Measurements from ENCODE around the gene OR6B2. TPM values are rescaled to one million over a fixed set of nuclear protein-coding genes. Genes with fewer than 3 reads are reported as not detected.

Gene OR6B2
- not detected in 2 replicates for total RNA-seq

DNA sequence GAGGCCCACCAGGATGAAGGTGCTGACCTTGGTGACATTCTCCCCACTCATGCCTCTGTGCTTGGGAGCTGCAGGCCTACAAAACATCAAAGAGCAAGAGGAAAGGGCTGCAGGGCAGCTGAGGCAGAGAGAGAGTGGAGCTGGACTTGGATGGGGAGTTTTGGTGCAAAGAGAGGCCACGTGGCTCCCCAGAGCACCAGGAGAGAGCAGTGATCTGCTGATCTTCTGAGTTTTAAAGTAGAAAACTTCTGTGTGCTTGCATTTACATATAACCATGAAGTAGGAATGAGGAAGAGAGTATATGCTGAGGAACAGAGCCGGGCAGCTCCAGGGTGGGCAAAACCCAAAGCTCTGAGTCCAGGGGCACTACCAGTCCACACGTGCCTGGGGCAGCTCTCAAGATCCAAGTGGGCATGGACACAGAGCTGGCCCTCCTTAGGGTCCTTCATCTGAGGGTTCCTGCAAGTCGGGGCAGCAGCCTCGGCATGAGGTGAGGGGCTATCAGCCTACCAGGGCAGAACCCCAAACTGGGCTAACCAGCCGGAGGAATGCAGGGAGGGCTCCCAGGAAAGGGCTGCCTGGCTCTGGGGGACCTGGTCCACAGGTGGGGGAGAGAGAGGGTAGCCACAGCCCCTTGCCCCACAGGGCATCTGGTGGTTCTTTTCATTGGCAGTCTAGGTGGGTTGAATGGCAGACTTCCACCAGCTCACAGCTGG is at the start of gene OR6B2:
TSS of gene OR6B2 (minus strand) at position 51 of the 716 bp plus-strand sequence. CDS start at position 51, 0 bp downstream.
- DNase-seq (ENCODE audit: low spot score), result no peak
- intact Hi-C loops (cut with micrococcal nuclease), result no loop called here
- Mint-ChIP-seq H3K4me1 (ENCODE audit: low read depth) (no peaks in the 10 kb centered on the region), H3K27me3 (ENCODE audit: low read depth) (peaks cover 23% of the 10 kb centered on the region), H3K27ac (no peak within 1 kb of the TSS), H3K9me3 (no peaks in the 10 kb centered on the region), H3K36me3 (ENCODE audit: low read depth) (no peaks in the 10 kb centered on the region), H3K4me3 (ENCODE audit: low read depth) (no peak within 1 kb of the TSS)

GRCh38 chr2:240078631-240079030 is 48.4 kb upstream of the OR6B2 start:
- peaks cover 11% of the 10 kb centered on the region for H3K27me3 Mint-ChIP-seq (ENCODE audit: low read depth)
- no peaks in the 10 kb centered on the region for H3K36me3 Mint-ChIP-seq (ENCODE audit: low read depth)
- H3K27ac Mint-ChIP-seq, result no peak overlapping the region
- H3K9me3 Mint-ChIP-seq, result peaks cover 36% of the 10 kb centered on the region
- DNase-seq (ENCODE audit: low spot score), result no peak
- H3K4me1 Mint-ChIP-seq (ENCODE audit: low read depth), result no peaks in the 10 kb centered on the region
- H3K4me3 Mint-ChIP-seq (ENCODE audit: low read depth), result no peak overlapping the region
- intact Hi-C loops (cut with micrococcal nuclease), result no loop called here

GRCh38 chr2:240077442-240077841 is 47.2 kb upstream of the OR6B2 start:
- Mint-ChIP-seq H3K36me3 (ENCODE audit: low read depth) (no peaks in the 10 kb centered on the region), H3K9me3 (peaks cover 36% of the 10 kb centered on the region), H3K4me3 (ENCODE audit: low read depth) (no peak overlapping the region), H3K27me3 (ENCODE audit: low read depth) (peaks cover 3% of the 10 kb centered on the region), H3K4me1 (ENCODE audit: low read depth) (no peaks in the 10 kb centered on the region), H3K27ac (no peak overlapping the region)
- intact Hi-C loops (cut with micrococcal nuclease), result no loop called here
- no peak for DNase-seq (ENCODE audit: low spot score)

DNA sequence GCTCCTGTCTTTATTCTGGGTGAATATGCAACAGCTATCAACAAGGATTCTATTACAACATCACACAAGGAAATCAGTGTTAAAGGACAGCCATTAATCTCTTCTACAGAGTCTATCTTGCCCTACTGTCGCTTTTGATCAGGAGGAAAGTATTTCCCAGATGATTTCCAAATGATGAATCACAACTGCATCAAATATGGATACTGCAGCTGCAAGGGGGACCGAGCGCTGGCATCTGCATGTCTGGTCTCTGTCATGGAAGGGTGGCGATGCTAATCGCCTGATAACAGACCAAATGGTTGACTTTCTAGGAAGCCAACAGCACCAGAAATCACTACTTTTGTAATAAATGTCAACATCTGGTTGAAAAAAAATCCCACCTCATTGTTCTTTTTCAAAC is 44.3 kb upstream of the OR6B2 start:
- Mint-ChIP-seq H3K9me3 (peaks cover 36% of the 10 kb centered on the region), H3K36me3 (ENCODE audit: low read depth) (no peaks in the 10 kb centered on the region)

DNA sequence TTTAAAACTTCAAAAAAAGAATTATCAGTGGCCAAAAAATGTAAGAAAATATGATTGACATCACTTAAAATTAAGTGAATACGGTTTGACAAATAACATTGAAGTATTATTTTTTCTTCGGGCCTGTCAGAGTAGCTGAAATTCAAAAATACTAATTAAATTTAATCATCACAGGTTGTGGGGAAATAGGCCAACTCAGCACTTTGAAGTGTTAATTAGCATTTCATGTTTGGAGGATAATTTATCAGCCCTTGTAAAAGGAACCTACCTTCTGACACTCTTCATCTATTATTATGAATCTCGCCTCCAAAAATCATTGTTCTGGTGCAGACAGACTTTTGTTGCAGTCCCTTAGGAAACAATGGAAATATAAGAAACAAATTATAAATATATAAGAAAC is 40.7 kb upstream of the OR6B2 start:
- no peaks in the 10 kb centered on the region for H3K36me3 Mint-ChIP-seq (ENCODE audit: low read depth)
- peaks cover 20% of the 10 kb centered on the region for H3K27me3 Mint-ChIP-seq (ENCODE audit: low read depth)
- peaks cover 3% of the 10 kb centered on the region for H3K9me3 Mint-ChIP-seq
- H3K27ac Mint-ChIP-seq, result no peak overlapping the region
- no peak for DNase-seq (ENCODE audit: low spot score)
- intact Hi-C loops (cut with micrococcal nuclease), result no loop called here
- H3K4me3 Mint-ChIP-seq (ENCODE audit: low read depth), result no peak overlapping the region
- no peaks in the 10 kb centered on the region for H3K4me1 Mint-ChIP-seq (ENCODE audit: low read depth)

More for the DNA sequence above, 44.3 kb upstream of the OR6B2 start:
- Mint-ChIP-seq H3K4me3 (ENCODE audit: low read depth) (no peak overlapping the region), H3K27ac (no peak overlapping the region), H3K4me1 (ENCODE audit: low read depth) (no peaks in the 10 kb centered on the region), H3K27me3 (ENCODE audit: low read depth) (peaks cover 8% of the 10 kb centered on the region)
- DNase-seq (ENCODE audit: low spot score), result no peak
- intact Hi-C loops (cut with micrococcal nuclease), result no loop called here

- no peak for DNase-seq (ENCODE audit: low spot score)
- H3K27ac Mint-ChIP-seq, result no peak overlapping the region
- H3K36me3 Mint-ChIP-seq (ENCODE audit: low read depth), result no peaks in the 10 kb centered on the region
- intact Hi-C loops (cut with micrococcal nuclease), result no loop called here
- no peaks in the 10 kb centered on the region for H3K4me1 Mint-ChIP-seq (ENCODE audit: low read depth)
- peaks cover 23% of the 10 kb centered on the region for H3K27me3 Mint-ChIP-seq (ENCODE audit: low read depth)
- H3K4me3 Mint-ChIP-seq (ENCODE audit: low read depth), result no peak overlapping the region
- no peaks in the 10 kb centered on the region for H3K9me3 Mint-ChIP-seq
Observed at GRCh38 chr2:240069829-240070228, 39.6 kb upstream of the OR6B2 start.

DNA sequence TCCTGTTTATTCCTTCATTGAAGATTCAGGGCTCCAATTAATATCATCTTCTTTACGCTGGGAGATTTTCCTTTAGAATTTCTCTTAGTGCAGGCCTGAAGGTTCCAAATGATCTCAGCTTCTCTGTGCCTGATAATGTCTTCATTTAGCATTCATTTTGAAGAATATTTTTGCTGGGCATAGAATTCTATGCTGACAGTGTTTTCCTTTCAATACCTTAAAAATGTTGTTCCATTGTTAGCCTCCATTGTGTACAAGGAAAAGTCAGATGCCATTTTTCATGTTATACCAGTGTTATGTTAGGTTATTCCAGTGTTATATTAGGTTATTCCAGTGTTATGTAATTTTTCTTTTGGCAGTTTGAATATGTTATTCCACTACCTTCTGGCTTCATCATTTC is 38.0 kb upstream of the OR6B2 start:
- intact Hi-C loops (cut with micrococcal nuclease), result no loop called here
- Mint-ChIP-seq H3K27me3 (ENCODE audit: low read depth) (peaks cover 30% of the 10 kb centered on the region), H3K27ac (no peak overlapping the region)

GRCh38 chr2:240066489-240066888 is 36.3 kb upstream of the OR6B2 start:
- Mint-ChIP-seq H3K9me3 (no peaks in the 10 kb centered on the region), H3K27me3 (ENCODE audit: low read depth) (peaks cover 43% of the 10 kb centered on the region), H3K4me1 (ENCODE audit: low read depth) (no peaks in the 10 kb centered on the region), H3K4me3 (ENCODE audit: low read depth) (no peak overlapping the region), H3K27ac (no peak overlapping the region), H3K36me3 (ENCODE audit: low read depth) (no peaks in the 10 kb centered on the region)
- intact Hi-C loops (cut with micrococcal nuclease), result no loop called here
- DNase-seq (ENCODE audit: low spot score), result no peak

More for the DNA sequence above, 38.0 kb upstream of the OR6B2 start:
- no peak for DNase-seq (ENCODE audit: low spot score)
- Mint-ChIP-seq H3K4me1 (ENCODE audit: low read depth) (no peaks in the 10 kb centered on the region), H3K4me3 (ENCODE audit: low read depth) (no peak overlapping the region), H3K36me3 (ENCODE audit: low read depth) (no peaks in the 10 kb centered on the region), H3K9me3 (no peaks in the 10 kb centered on the region)

DNA sequence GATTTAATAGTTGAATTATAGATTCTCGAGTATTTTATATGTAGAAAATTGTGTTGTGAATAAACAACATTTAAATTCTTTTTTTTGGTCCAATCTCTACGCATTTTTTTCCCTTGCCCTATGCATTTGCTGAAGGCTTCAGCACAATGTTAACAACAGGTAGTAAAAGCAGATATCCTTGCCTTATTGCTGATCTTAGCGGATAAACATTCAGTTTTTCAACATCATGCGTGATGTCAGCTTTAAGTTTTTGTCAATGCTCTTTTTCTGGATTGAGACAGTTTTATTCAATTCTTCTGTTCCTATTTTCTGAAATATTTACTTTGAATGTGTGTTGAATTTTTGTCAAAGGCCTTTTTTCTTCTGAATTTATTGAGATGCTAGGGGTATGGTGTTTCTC is 34.7 kb upstream of the OR6B2 start:
- Mint-ChIP-seq H3K4me3 (ENCODE audit: low read depth) (no peak overlapping the region), H3K4me1 (ENCODE audit: low read depth) (peaks cover 3% of the 10 kb centered on the region), H3K27me3 (ENCODE audit: low read depth) (peaks cover 40% of the 10 kb centered on the region), H3K27ac (no peak overlapping the region), H3K36me3 (ENCODE audit: low read depth) (no peaks in the 10 kb centered on the region), H3K9me3 (no peaks in the 10 kb centered on the region)
- intact Hi-C loops (cut with micrococcal nuclease), result no loop called here
- no peak for DNase-seq (ENCODE audit: low spot score)

DNA sequence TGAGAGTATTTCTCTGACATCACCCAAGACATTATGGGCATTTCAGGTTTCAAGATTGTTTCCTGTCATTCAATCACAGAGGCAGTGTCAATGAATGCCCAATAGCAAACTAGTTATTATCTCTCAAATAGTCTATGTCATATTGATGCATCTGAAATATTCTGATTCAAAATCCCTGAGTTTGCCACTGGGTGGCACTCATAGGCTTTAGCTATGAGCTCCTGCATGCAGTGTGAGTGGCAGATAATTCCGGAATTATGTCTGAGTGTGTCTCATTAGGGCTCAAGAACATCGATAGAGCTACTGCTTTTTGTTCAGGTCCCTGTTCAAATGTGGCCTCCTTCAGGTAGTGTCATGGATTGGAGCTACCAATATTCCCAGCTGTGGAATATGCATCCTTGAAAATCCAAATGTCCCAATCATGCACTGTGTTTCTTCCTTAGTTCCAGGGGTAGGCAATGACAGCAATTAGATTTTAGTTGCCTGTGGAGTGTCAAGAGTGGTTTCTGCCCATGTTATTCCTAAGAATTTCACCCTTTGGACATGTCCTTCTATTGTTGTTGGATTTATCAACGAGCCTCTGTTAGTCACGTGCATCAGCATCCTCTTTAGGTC is 30.9 kb upstream of the OR6B2 start:
- H3K27ac Mint-ChIP-seq, result no peak overlapping the region
- DNase-seq (ENCODE audit: low spot score), result no peak
- H3K4me3 Mint-ChIP-seq (ENCODE audit: low read depth), result no peak overlapping the region
- no peaks in the 10 kb centered on the region for H3K36me3 Mint-ChIP-seq (ENCODE audit: low read depth)
- intact Hi-C loops (cut with micrococcal nuclease), result loop anchor here (1.0 kb wide), 1 partner anchor 83 kb away; no protein-coding TSS in a partner anchor
- H3K4me1 Mint-ChIP-seq (ENCODE audit: low read depth), result peaks cover 3% of the 10 kb centered on the region
- no peaks in the 10 kb centered on the region for H3K9me3 Mint-ChIP-seq
- peaks cover 24% of the 10 kb centered on the region for H3K27me3 Mint-ChIP-seq (ENCODE audit: low read depth)

- peaks cover 13% of the 10 kb centered on the region for H3K27me3 Mint-ChIP-seq (ENCODE audit: low read depth)
- H3K9me3 Mint-ChIP-seq, result no peaks in the 10 kb centered on the region
- DNase-seq (ENCODE audit: low spot score), result no peak
- H3K4me3 Mint-ChIP-seq (ENCODE audit: low read depth), result no peak overlapping the region
- H3K27ac Mint-ChIP-seq, result no peak overlapping the region
- intact Hi-C loops (cut with micrococcal nuclease), result no loop called here
- no peaks in the 10 kb centered on the region for H3K36me3 Mint-ChIP-seq (ENCODE audit: low read depth)
- H3K4me1 Mint-ChIP-seq (ENCODE audit: low read depth), result peaks cover 3% of the 10 kb centered on the region
Observed at GRCh38 chr2:240056678-240057077, 26.4 kb upstream of the OR6B2 start.

DNA sequence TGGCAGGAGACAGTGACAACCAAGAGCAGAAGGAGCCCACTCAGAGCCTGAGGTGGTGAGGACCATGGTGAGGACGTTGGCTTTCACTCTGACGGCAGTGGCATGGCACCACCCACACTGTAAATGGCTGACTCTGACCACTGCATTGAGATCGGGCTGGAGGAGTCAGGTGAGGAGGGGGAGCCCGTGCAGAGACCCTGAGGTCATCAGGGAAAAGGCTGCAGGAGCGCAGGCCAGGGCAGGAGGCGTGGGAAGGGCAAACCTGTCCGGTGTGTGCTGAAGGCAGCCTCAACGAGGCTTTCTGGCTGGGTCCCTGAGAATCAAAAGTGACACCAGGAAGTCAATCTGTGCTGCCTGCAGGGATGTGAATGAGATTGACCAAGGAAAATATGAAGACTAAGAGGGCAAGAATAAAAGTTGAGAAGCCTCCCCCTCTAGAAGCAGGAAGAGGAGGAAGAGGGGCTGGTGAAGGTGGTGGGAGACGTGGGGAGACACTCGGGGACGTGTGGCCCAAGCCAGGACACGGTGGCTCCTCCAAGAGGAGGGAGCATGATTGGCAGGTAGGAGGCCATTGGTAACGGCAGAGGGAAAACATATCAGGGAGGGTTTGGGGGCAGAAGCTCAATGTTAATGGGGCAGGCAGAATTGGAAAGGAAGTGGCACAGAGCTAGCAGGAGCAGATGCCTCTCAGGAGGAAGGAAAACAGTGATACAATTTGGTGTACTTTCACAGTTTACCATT is 25.1 kb upstream of the OR6B2 start:
- H3K4me1 Mint-ChIP-seq (ENCODE audit: low read depth), result no peaks in the 10 kb centered on the region
- DNase-seq (ENCODE audit: low spot score), result no peak
- intact Hi-C loops (cut with micrococcal nuclease), result no loop called here
- H3K36me3 Mint-ChIP-seq (ENCODE audit: low read depth), result no peaks in the 10 kb centered on the region
- H3K27me3 Mint-ChIP-seq (ENCODE audit: low read depth), result peaks cover 15% of the 10 kb centered on the region
- no peak overlapping the region for H3K27ac Mint-ChIP-seq
- no peaks in the 10 kb centered on the region for H3K9me3 Mint-ChIP-seq
- no peak overlapping the region for H3K4me3 Mint-ChIP-seq (ENCODE audit: low read depth)

Measured in activated T-helper 2 cell treated with anti-CD3 and anti-CD28 coated beads, Interferon-gamma antibody, Interleukin-2, Interleukin-4, amounts not matched to agents 10 μg/mL and 5 μg/mL and 100 μg/mL, durations not matched to agents 14 hours and 24 hours and 36 hours (primary cell).